SU-DHL-6 (cell line): Measurements from ENCODE around the gene TERC.

ENCODE experiments used
- EZH2phosphoT487 ChIP-seq: fragments of 200-600 bp; sonication (generic), shearing (Covaris generic); conservative IDR thresholded peaks from 2 replicates; pipeline ENCODE4 v1.6.1; 2018; ENCODE audit warnings: mild to moderate bottlenecking, antibody characterized with exemption, low read length, moderate library complexity, mixed read lengths
- TF ChIP-seq, protein P1 (sequence below): fragments of 200-600 bp; sonication (generic); IDR thresholded peaks from one replicate; pipeline ENCODE4 v1.5.1; 2017; ENCODE audit warnings: antibody characterized with exemption, mild to moderate bottlenecking, low read length, moderate library complexity; ENCODE audit not compliant: insufficient read depth, poor library complexity, severe bottlenecking

- TF ChIP-seq, protein P1, sequence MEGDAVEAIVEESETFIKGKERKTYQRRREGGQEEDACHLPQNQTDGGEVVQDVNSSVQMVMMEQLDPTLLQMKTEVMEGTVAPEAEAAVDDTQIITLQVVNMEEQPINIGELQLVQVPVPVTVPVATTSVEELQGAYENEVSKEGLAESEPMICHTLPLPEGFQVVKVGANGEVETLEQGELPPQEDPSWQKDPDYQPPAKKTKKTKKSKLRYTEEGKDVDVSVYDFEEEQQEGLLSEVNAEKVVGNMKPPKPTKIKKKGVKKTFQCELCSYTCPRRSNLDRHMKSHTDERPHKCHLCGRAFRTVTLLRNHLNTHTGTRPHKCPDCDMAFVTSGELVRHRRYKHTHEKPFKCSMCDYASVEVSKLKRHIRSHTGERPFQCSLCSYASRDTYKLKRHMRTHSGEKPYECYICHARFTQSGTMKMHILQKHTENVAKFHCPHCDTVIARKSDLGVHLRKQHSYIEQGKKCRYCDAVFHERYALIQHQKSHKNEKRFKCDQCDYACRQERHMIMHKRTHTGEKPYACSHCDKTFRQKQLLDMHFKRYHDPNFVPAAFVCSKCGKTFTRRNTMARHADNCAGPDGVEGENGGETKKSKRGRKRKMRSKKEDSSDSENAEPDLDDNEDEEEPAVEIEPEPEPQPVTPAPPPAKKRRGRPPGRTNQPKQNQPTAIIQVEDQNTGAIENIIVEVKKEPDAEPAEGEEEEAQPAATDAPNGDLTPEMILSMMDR: no peak
- no peak for TF ChIP-seq EZH2phosphoT487
Measured at GRCh38 chr3:169760479-169760878, 4.4 kb downstream of the TERC start.
